Left renal cortex interstitium (tissue), 4 donors: Measurements from ENCODE around the gene PILRB. TPM values are rescaled to one million over a fixed set of nuclear protein-coding genes. Genes with fewer than 3 reads are reported as not detected.
A peak's percentile ranks its signal among the peaks of the same experiment; 100 is the strongest.
"Not testable (repeated sequence)": the region's sequence is repeated elsewhere in the genome, so short reads cannot be mapped to it uniquely, and the experiment has no call there.

Experiments used
- DNase-seq, 4 donors: peaks; one replicate each; pipeline ENCODE4 v3.0.0-alpha.2; 2013; ENCODE audit warnings: low read depth in 4 of 4, low spot score in 2 of 4, missing footprints in 1 of 4
- polyA plus RNA-seq, 4 donors: library from polyadenylated mRNA; unstranded; fragments of 120-200 nt; gene quantifications; one replicate each; pipeline ENCODE4 v1.2.1, GENCODE V29; 2013; ENCODE audit not compliant: insufficient read length in 4 of 4

PILRB gene
- polyA plus RNA-seq, result 10 to 100 TPM; 20.6 to 64.3 (median 42.5) TPM

- no peak for DNase-seq
Observed at GRCh38 chr7:100358027-100358856, at the start of gene PILRB. PILRB (plus strand) TSS chr7:100358117; CDS start chr7:100358303, 186 bp downstream.

DNA sequence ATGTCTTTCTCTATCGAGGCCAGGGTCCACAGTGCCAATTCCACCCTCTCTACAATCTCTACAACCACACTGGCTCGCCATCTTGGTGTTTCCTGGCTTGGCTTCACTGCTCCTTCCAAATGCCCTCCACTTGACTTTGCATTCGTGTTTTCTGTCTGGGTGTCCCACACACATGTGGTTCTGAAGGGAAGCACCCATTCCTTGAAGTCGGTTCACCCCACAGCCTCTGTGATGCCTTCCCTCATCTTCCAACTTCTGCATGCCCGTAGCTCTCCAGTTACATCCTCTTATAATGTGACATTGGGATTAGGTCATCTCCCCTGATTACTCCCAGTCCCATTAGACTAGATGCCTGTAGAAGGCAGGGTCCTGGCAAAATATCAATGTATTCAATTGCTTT is 39.6 kb upstream of the PILRB start:
- DNase-seq, result not testable (repeated sequence)

DNA sequence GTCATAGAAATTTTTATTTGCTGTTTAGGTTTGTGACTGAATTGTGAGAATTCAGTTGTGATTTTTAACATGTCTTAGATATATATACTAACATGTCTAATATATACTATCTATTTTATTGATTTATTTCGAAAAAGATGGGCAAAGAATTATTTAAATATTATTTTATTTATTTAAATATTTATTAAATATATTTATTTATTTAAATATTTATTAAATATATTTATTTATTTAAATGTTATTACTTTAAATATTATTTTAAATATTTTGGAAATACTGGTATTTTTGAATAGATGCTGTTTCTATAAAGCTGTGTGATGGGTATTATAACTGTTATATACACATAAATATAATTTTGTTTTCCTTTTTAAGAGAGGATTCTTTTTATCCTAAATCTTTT is 36.3 kb upstream of the PILRB start:
- DNase-seq, result not testable (repeated sequence)

DNA sequence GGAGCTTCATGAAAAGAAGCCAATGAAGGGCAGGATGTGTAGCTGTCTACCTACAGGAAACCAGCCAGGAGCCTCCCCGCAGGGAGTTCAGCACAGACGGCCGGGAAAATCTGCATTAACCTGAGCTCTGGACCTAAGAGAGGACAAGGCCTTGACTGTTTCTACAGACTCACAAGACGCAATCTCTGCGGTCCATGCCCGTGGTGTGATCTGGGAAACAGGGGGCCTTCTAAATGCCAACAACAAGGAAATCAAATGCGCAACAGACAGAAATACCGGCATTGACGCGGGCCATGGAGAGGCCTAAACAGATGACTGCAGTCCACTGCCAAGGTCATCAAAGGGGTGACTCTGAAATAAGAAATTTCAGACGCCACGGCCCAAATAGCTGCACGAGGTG is 33.7 kb upstream of the PILRB start:
- not testable (repeated sequence) for DNase-seq

- DNase-seq, result not testable (repeated sequence)
Observed at GRCh38 chr7:100325671-100326070, 32.2 kb upstream of the PILRB start.

- not testable (repeated sequence) for DNase-seq
Observed at GRCh38 chr7:100326914-100327313, 31.0 kb upstream of the PILRB start.

DNA sequence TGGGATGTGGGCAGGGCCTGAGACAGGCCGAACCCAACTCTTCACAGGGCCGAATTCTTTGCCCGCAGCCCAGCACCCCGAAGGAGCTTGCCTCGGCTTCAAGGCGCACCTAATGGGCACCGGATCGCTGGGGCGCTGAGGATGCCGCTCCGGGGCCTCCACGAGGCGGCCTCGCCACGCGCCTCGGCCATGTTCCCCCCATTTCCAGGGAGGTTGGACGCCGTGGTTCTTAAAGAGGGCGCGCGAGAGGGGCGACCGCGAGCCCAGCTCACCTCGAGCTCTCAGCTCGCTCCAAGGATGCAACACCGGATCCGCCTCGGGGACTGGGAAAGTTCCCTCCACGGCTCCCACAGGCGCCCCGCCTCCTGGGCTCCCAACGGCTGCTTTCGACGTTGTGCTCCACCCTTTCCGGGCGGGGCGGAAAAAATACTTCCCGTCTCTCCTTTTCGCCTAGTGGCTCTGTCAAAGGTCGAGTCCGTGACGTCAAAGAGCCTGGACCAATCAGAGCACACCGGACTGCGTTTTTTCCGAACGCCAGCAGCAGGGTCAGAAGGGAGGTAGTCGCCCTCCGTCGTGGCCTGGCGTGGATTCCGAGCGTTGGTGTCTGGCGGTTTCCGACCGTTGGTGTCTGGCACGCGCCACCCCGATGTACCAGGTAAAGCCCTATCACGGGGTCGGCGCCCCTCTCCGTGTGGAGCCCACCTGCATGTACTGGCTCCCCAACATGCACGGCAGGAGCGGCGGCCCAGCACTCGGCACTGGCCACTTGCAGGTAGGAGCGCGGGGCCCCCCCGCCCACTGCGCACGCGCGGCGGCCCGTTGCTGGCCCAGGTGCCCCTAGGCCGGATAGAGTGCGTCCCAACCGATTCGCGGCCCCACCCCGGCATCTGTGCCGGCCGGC is 22.1 kb upstream of the PILRB start:
- peak; percentile 77 to 87 (median 82) for DNase-seq

DNA sequence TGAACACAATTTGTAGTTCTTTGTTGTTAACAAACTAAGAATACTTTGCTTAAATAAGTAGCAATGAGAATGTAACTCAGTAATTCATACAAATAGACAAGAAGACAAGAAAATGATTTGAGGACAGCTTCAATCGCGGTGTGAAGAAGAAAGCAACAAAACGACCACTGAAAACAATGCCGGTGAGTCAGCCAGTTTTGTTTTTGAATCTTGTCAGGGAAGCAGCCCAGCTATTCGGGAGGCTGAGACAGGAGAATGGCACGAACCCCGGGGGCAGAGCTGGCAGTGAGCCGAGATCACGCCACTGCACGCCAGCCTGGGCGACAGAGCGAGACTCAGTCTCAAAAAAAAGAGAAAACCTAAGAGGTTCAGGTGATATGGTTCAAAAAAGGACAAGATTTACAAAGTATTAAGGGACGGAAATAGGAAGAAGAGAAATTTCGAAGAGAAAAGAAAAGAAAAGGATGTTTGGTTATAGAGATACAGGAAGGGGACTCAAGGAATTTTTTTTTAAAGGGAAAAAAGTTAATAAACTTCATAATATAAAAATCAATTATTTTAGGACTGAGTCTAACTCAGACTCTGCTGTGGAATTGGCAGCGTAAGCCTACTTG is 19.7 kb upstream of the PILRB start:
- DNase-seq, result not testable (repeated sequence)

DNA sequence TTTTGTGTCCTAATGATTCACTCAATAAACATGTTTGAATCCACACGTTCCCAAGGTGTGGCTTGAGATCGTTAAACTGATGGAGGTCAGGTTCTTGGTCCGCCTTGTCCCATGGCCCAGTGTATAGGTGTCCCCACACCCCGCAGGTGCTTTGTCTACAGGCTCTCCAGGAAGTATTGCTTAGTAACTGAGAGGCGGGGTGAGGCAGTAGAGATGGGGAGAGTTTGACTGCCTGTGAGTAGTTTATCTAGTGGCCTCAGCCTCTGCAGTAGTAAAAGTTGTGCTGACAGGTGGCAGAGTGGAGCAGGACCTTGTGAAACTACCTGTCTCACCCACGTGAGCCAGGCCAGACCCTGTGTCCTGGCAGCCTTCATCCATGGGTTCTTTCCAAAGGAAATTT is 16.6 kb upstream of the PILRB start:
- DNase-seq, result not testable (repeated sequence)

- DNase-seq, result no peak
Observed at GRCh38 chr7:100342765-100343164, 15.2 kb upstream of the PILRB start.

DNA sequence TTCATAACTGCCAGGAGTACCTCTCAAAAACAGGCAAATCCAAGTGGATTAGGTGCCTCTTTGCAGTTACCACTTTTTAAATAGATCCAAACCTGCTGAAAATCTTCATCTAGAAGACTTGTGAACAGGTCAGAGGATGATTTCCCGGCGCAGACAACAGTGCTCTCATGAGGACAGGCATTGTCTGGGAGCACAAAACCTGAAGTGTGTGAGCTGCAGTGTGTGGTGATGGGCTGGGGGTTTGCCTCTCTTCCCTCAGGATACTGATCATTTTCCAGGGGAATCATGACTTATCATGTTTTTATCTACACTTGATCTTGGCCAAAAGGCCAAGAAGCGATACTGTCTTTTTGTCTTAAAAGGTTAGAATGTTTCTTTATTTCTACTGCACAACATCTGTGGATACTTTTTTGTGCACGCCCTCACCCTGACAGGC is 13.8 kb upstream of the PILRB start:
- DNase-seq, result not testable (repeated sequence)

DNA sequence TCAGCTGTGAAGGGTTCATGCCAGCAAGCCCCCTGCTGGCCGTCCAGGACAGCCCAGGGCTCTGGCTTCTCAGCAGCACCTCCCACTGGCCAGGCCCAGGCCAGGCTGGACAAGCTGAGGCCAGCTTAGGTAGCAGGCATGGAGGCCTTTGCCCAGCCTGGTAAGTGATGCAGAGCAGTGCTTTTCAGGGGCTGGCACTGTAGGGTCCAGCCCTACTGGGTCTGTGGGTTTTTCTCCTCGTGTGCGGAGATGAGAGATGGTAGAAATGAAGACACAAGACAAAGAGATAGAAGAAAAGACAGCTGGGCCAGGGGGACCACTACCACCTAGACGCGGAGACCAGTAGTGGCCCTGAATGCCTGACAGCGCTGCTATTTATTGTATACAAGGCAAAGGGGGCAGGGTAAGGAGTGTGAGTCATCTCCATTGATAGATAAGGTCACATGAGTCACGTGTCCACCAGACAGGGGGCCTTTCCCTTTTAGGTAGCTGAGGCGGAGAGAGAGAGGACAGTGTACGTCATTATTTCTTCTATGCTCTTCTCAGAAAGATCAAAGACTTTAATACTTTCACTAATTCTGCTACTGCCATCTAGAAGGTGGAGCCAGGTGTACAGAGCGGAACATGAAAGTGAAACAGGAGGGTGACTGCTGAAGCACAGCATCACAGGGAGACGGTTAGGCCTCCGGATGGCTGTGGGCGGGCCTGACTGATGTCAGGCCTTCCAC is 13.2 kb upstream of the PILRB start:
- peak in 1 of 4 donors; percentile 7 for DNase-seq

DNA sequence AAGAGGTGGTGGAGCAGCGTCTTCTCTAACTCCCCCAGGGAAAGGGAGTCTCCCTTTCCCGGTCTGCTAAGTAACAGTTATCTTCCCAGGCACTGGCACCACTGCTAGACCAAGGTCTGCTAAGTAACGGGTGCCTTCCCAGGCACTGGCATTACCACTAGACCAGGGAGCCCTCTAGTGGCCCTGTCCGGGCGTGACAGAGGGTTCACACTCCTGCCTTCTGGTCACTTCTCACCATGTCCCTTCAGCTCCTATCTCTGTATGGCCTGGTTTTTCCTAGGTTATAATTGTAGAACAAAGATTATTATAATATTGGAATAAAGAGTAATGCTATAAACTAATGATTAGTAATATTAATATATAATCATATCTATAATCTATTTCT is 12.6 kb upstream of the PILRB start:
- not testable (repeated sequence) for DNase-seq

GRCh38 chr7:100346921-100347320 is 11.0 kb upstream of the PILRB start:
- DNase-seq, result no peak

GRCh38 chr7:100348805-100349204 is 9.1 kb upstream of the PILRB start:
- DNase-seq, result no peak

DNA sequence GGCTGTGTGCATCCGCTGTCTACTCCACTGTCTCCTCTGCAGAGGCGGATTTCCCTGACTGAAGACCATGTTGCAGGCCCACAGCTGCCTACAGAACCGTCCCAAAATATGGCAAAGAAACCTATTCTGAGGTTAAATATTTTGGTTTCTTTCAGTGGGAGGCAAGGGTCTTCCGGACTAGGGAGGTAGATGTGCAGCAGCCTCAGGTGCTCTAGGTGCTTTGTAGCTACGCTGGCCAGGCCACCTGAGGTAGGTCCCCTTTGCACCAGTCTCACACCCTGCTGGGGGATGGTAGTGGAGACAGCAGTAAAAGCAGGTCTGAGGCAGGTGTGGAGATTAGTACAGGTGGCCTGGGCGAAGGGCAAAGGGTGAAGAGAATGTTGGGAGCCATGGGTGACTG is 8.2 kb upstream of the PILRB start:
- no peak for DNase-seq

DNA sequence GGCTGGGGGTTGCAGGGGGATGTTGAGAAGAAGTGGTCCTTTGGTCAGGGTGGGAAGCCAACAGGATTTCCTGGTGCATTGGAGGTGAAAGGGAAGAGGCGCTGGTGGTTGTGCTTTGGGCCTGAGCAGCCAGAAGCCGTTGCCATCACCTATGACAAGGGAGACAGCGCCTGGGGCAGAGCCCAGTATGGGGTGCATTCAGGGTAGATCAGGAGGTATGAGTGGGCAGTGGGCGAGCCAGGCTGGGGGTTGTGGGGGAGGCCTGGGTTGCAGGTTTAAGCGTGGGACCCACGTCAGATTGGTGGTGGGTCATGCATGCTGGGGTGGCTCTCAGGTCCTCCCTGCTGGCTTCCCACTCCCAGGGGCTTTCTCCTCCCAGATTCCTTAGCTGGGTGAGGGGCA is 6.3 kb upstream of the PILRB start:
- DNase-seq, result no peak

DNA sequence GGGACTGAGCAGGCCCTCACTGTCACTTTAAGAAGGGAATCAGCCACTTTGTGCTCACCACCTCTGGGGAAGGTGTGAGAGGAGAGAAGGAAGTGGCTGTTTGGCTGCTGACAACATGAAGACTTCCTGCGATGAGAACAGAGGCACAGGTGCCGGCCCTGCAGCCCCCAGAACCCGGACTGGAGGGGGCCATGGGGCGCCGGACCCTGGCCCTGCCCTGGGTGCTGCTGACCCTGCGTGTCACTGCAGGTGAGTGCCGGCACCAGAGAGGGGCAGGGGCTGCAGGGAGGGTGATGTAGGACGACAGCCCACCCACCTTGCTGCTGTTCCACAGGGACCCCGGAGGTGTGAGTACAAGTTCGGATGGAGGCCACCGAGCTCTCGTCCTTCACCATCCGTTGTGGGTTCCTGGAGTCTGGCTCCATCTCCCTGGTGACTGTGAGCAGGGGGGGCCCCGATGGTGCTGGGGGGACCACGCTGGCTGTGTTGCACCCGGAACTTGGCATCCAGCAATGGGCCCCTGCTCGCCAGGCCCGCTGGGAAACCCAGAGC is 5.6 kb upstream of the PILRB start:
- not testable (repeated sequence) for DNase-seq

GRCh38 chr7:100352984-100353684 is 4.8 kb upstream of the PILRB start:
- no peak for DNase-seq
